GM10266 (cell line): Measurements from ENCODE around the gene KLC4.

Experiments used
- DNase-seq: peaks from one replicate; pipeline ENCODE4 v3.0.0; 2012; ENCODE audit errors: extremely low spot score
- CTCF ChIP-seq: IDR thresholded peaks from 2 replicates; pipeline ENCODE4 v1.5.1; 2012; ENCODE audit warnings: mild to moderate bottlenecking, low read depth; ENCODE audit not compliant: control insufficient read depth, insufficient read depth; ENCODE audit errors: missing control alignments

Gene KLC4

GRCh38 chr6:43095939-43096338 lies 36.5 kb downstream of the KLC4 start:
- DNase-seq: no peak
- TF ChIP-seq CTCF: no peak

GRCh38 chr6:43096451-43097097 lies 37.1 kb downstream of the KLC4 start:
- no peak for DNase-seq
- TF ChIP-seq CTCF: no peak

- DNase-seq: no peak
- no peak for TF ChIP-seq CTCF
These were observed 37.7 kb downstream of the KLC4 start for GRCh38 chr6:43097098-43097489.

GRCh38 chr6:43097502-43097901 lies 38.1 kb downstream of the KLC4 start:
- DNase-seq: no peak
- TF ChIP-seq CTCF: no peak

GRCh38 chr6:43101497-43101896 lies 42.1 kb downstream of the KLC4 start:
- TF ChIP-seq CTCF: no peak
- no peak for DNase-seq

- no peak for TF ChIP-seq CTCF
- no peak for DNase-seq
These were observed 43.9 kb downstream of the KLC4 start for GRCh38 chr6:43103253-43103876.

GRCh38 chr6:43105538-43106222 lies 46.2 kb downstream of the KLC4 start:
- no peak for TF ChIP-seq CTCF
- DNase-seq: no peak
